Measurements from ENCODE around the gene HSBP1. TPM values are rescaled to one million over a fixed set of nuclear protein-coding genes. Genes with fewer than 3 reads are reported as not detected.

Gene HSBP1
- total and polyA plus RNA-seq, 2 donors (not counting 1 experiment from before 2014, with no cell fraction given), result 135 to 184 TPM

DNA sequence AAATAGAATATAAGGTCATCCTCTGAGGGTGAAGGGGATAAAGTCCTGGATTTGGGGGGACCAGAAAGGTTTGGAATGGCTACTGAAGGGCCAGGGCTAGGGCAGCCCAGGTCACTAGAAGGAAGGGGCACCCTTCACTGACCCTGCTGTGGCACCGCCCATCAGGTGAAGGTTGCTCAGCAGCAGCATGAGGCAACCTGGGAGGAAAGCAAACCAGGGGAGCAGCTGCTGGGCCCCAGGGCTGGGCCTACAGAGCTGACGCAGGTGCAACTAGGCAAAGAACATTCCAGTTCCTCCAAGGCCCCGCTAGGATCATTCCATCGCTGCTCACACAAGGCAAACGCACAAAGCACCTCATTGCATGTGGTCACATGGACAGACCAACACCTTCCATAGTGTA lies 3.4 kb upstream of the HSBP1 start:
- H3K27me3 ChIP-seq (ENCODE audit: control insufficient read depth, insufficient read depth, low read length), result no peaks in the 10 kb centered on the region
- no peaks in the 10 kb centered on the region for H3K9me3 ChIP-seq (ENCODE audit: control insufficient read depth, insufficient read depth, low read depth, low read length)
- DNase-seq (ENCODE audit: low read depth in 2 of 2), result no peak
- H3K36me3 ChIP-seq (ENCODE audit: control insufficient read depth, insufficient read depth, low read length), result no peaks in the 10 kb centered on the region
- H2AFZ ChIP-seq (ENCODE audit: low read length), result no peak overlapping the region
- TF ChIP-seq, protein P1, sequence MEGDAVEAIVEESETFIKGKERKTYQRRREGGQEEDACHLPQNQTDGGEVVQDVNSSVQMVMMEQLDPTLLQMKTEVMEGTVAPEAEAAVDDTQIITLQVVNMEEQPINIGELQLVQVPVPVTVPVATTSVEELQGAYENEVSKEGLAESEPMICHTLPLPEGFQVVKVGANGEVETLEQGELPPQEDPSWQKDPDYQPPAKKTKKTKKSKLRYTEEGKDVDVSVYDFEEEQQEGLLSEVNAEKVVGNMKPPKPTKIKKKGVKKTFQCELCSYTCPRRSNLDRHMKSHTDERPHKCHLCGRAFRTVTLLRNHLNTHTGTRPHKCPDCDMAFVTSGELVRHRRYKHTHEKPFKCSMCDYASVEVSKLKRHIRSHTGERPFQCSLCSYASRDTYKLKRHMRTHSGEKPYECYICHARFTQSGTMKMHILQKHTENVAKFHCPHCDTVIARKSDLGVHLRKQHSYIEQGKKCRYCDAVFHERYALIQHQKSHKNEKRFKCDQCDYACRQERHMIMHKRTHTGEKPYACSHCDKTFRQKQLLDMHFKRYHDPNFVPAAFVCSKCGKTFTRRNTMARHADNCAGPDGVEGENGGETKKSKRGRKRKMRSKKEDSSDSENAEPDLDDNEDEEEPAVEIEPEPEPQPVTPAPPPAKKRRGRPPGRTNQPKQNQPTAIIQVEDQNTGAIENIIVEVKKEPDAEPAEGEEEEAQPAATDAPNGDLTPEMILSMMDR (conservative IDR thresholded peaks at IDR 0.05 in 1 of 2, IDR thresholded peaks at IDR 0.05 in 1 of 2; ENCODE audit: low read depth in 1 of 2, low read length in 2 of 2), result no peak
- TF ChIP-seq EZH2 (IDR thresholded peaks at IDR 0.05; ENCODE audit: low read length, missing control alignments), result no peak
- H3K9ac ChIP-seq (ENCODE audit: insufficient read depth, low read length), result no peak overlapping the region
- H3K4me3 ChIP-seq (replicated peaks in 1 of 4; ENCODE audit: control extremely low read depth in 1 of 4, insufficient read depth in 1 of 4, low read depth in 3 of 4, low read length in 4 of 4), result no peak overlapping the region
- H3K4me1 ChIP-seq (ENCODE audit: control insufficient read depth, extremely low read depth, insufficient read depth, low read length), result peaks cover 4% of the 10 kb centered on the region
- no peak overlapping the region for H3K4me2 ChIP-seq (ENCODE audit: extremely low read depth, insufficient read depth, low read length)
- peaks cover 11% of the 10 kb centered on the region for H3K79me2 ChIP-seq (ENCODE audit: control insufficient read depth, insufficient read depth, low read length)
- no peaks in the 10 kb centered on the region for H4K20me1 ChIP-seq (ENCODE audit: control insufficient read depth, extremely low read depth, insufficient read depth, low read length)
- H3K27ac ChIP-seq (ENCODE audit: insufficient read depth, low read length), result no peak overlapping the region

DNA sequence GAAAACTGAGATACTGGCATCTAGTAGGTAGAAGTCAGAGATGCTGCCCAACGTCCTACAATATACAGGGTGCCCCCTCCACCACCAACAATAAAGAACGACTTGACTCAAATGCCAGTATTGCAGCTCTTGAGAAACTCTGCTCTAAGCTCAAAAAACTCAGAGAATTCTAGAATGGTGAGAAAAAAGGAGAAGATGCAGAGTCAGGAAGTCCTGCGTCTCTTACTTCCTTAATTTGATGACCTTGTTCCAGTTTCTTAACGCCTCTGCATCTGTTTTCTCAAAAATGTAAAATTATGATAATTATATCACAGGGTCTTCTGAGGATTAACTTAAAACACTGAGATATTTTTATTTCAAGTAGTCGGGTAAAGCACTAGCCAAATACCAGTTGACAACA lies 1.7 kb upstream of the HSBP1 start:
- no peak overlapping the region for H2AFZ ChIP-seq (ENCODE audit: low read length)
- H3K36me3 ChIP-seq (ENCODE audit: control insufficient read depth, insufficient read depth, low read length), result no peaks in the 10 kb centered on the region
- no peaks in the 10 kb centered on the region for H3K9me3 ChIP-seq (ENCODE audit: control insufficient read depth, insufficient read depth, low read depth, low read length)
- DNase-seq (ENCODE audit: low read depth in 2 of 2), result no peak
- H3K79me2 ChIP-seq (ENCODE audit: control insufficient read depth, insufficient read depth, low read length), result peaks cover 22% of the 10 kb centered on the region
- H3K27ac ChIP-seq (ENCODE audit: insufficient read depth, low read length), result no peak overlapping the region
- H3K27me3 ChIP-seq (ENCODE audit: control insufficient read depth, insufficient read depth, low read length), result no peaks in the 10 kb centered on the region
- TF ChIP-seq, protein P1 (conservative IDR thresholded peaks at IDR 0.05 in 1 of 2, IDR thresholded peaks at IDR 0.05 in 1 of 2; ENCODE audit: low read depth in 1 of 2, low read length in 2 of 2), result no peak
- TF ChIP-seq EZH2 (IDR thresholded peaks at IDR 0.05; ENCODE audit: low read length, missing control alignments), result no peak
- H4K20me1 ChIP-seq (ENCODE audit: control insufficient read depth, extremely low read depth, insufficient read depth, low read length), result no peaks in the 10 kb centered on the region
- peaks cover 4% of the 10 kb centered on the region for H3K4me1 ChIP-seq (ENCODE audit: control insufficient read depth, extremely low read depth, insufficient read depth, low read length)
- no peak overlapping the region for H3K4me2 ChIP-seq (ENCODE audit: extremely low read depth, insufficient read depth, low read length)
- H3K4me3 ChIP-seq (replicated peaks in 1 of 4; ENCODE audit: control extremely low read depth in 1 of 4, insufficient read depth in 1 of 4, low read depth in 3 of 4, low read length in 4 of 4), result no peak overlapping the region
- no peak overlapping the region for H3K9ac ChIP-seq (ENCODE audit: insufficient read depth, low read length)

DNA sequence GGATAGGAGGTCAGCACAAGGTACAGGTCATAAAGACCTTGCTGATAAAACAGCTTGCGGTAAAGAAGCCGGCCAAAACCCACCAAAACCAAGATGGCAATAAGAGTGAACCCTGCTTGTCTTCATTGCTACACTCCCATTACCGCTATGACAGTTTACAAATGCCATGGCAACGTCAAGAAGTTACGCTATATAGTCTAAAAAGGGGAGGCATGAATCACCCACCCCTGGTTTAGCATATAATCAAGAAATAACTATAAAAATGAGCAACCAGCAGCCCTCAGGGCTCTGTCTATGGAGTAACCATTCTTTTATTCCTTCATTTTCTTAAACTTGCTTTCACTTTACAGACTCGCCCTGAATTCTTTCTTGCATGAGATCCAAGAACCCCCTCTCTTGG lies 1.0 kb upstream of the HSBP1 start:
- H3K4me1 ChIP-seq (ENCODE audit: control insufficient read depth, extremely low read depth, insufficient read depth, low read length), result peaks cover 4% of the 10 kb centered on the region
- TF ChIP-seq, protein P1 (conservative IDR thresholded peaks at IDR 0.05 in 1 of 2, IDR thresholded peaks at IDR 0.05 in 1 of 2; ENCODE audit: low read depth in 1 of 2, low read length in 2 of 2), result no peak
- no peak for TF ChIP-seq EZH2 (IDR thresholded peaks at IDR 0.05; ENCODE audit: low read length, missing control alignments)
- no peaks in the 10 kb centered on the region for H3K36me3 ChIP-seq (ENCODE audit: control insufficient read depth, insufficient read depth, low read length)
- H4K20me1 ChIP-seq (ENCODE audit: control insufficient read depth, extremely low read depth, insufficient read depth, low read length), result no peaks in the 10 kb centered on the region
- no peak overlapping the region for H3K27ac ChIP-seq (ENCODE audit: insufficient read depth, low read length)
- no peaks in the 10 kb centered on the region for H3K27me3 ChIP-seq (ENCODE audit: control insufficient read depth, insufficient read depth, low read length)
- H3K4me3 ChIP-seq (replicated peaks in 1 of 4; ENCODE audit: control extremely low read depth in 1 of 4, insufficient read depth in 1 of 4, low read depth in 3 of 4, low read length in 4 of 4), result no peak overlapping the region
- no peak overlapping the region for H2AFZ ChIP-seq (ENCODE audit: low read length)
- peaks cover 24% of the 10 kb centered on the region for H3K79me2 ChIP-seq (ENCODE audit: control insufficient read depth, insufficient read depth, low read length)
- no peaks in the 10 kb centered on the region for H3K9me3 ChIP-seq (ENCODE audit: control insufficient read depth, insufficient read depth, low read depth, low read length)
- no peak overlapping the region for H3K4me2 ChIP-seq (ENCODE audit: extremely low read depth, insufficient read depth, low read length)
- no peak for DNase-seq (ENCODE audit: low read depth in 2 of 2)
- H3K9ac ChIP-seq (ENCODE audit: insufficient read depth, low read length), result no peak overlapping the region

Data from fibroblast of lung (primary cell).